Right lobe of liver (tissue), 4 donors: ENCODE measurements around the gene RTN4IP1.
"Not testable (repeated sequence)": the region's sequence is repeated elsewhere in the genome, so short reads cannot be mapped to it uniquely, and the experiment has no call there.

Source experiments
- CTCF ChIP-seq, 4 donors: fragments of 200-600 bp in 3 of 4; fragments of 450-650 bp in 1 of 4; IDR thresholded peaks; one replicate each; pipeline versions ENCODE4 v1.5.1 to v1.8.0; 2016 to 2022; ENCODE audit warnings: antibody characterized with exemption in 4 of 4, mild to moderate bottlenecking in 2 of 4
- POLR2A ChIP-seq: fragments of 450-650 bp; IDR thresholded peaks from one replicate; pipeline ENCODE4 v1.6.1; 2017; ENCODE audit warnings: antibody characterized with exemption, mild to moderate bottlenecking
- donor health status: DM: no; HTN: no; CAD: no.
- donor health status: DM: no; HTN: no; CAD: no.
- donor health status: DM: no; HTN: yes; CAD: no.

GRCh38 chr6:106548926-106549455 is 80.3 kb downstream of the RTN4IP1 start:
- not testable (repeated sequence) for TF ChIP-seq POLR2A; CTCF (IDR thresholded peaks at IDR 0.05)
